ENCODE measurements around the gene FLNA. TPM values are rescaled to one million over a fixed set of nuclear protein-coding genes. Genes with fewer than 3 reads are reported as not detected.

The FLNA gene
- total RNA-seq, 2 experiments from 2014 or later = 1,012 to 1,022 TPM

GRCh38 chrX:154367474-154368308 is 6.7 kb downstream of the FLNA start:
- Histone ChIP-seq H3K36me3 (ENCODE audit: insufficient read depth, low read length) (peaks cover 53% of the 10 kb centered on the region), H3K27ac (ENCODE audit: low read depth in 1 of 2, low read length in 2 of 2) (peak overlapping the region; percentile 93 to 96), H3K4me1 (ENCODE audit: insufficient read depth, low read length) (peaks cover 67% of the 10 kb centered on the region), H3K4me3 (ENCODE audit: low read length) (peak overlapping the region; percentile 77), H3K27me3 (ENCODE audit: control insufficient read depth in 1 of 2, insufficient read depth in 2 of 2, low read length in 2 of 2) (no peaks in the 10 kb centered on the region), H3K9me3 (ENCODE audit: control insufficient read depth in 1 of 2, insufficient read depth in 1 of 2, low read length in 2 of 2) (no peaks in the 10 kb centered on the region)
- H3K36me3 Mint-ChIP-seq (ENCODE audit: low read depth) = peaks cover 52% of the 10 kb centered on the region
- ChIA-PET POLR2A (interaction anchor here (0.8 to 1.0 kb wide), 2 partner anchors 30 to 441 kb away, joined by 3 to 4 read pairs; no protein-coding TSS in a partner anchor), CTCF (no interaction called here)
- ATAC-seq (ENCODE audit: poor library complexity) (no peak), DNase-seq (no peak)
- H3K9me3 Mint-ChIP-seq = no peaks in the 10 kb centered on the region
- peak overlapping the region; percentile 97 for H3K27ac Mint-ChIP-seq
- peaks cover 14% of the 10 kb centered on the region for H3K4me1 Mint-ChIP-seq (ENCODE audit: low read depth)
- intact Hi-C loops (cut with DNase I, micrococcal nuclease) = no loop called here
- H3K27me3 Mint-ChIP-seq = no peaks in the 10 kb centered on the region
- no peak for TF ChIP-seq CTCF (IDR thresholded peaks at IDR 0.05)
- H3K4me3 Mint-ChIP-seq = peak overlapping the region; percentile 94

- Mint-ChIP-seq H3K9me3 (no peaks in the 10 kb centered on the region), H3K36me3 (ENCODE audit: low read depth) (peaks cover 59% of the 10 kb centered on the region), H3K4me3 (peak overlapping the region; percentile 42), H3K4me1 (ENCODE audit: low read depth) (peaks cover 9% of the 10 kb centered on the region), H3K27ac (peak overlapping the region; percentile 42), H3K27me3 (no peaks in the 10 kb centered on the region)
- no peak overlapping the region for H3K4me3 ChIP-seq (ENCODE audit: low read length)
- ATAC-seq (ENCODE audit: poor library complexity) (no peak), DNase-seq (no peak)
- CTCF ChIA-PET = no interaction called here
- H3K27ac ChIP-seq (ENCODE audit: low read depth in 1 of 2, low read length in 2 of 2) = peak overlapping the region in 1 of 2 donors; percentile 96
- no peaks in the 10 kb centered on the region for H3K9me3 ChIP-seq (ENCODE audit: control insufficient read depth in 1 of 2, insufficient read depth in 1 of 2, low read length in 2 of 2)
- H3K36me3 ChIP-seq (ENCODE audit: insufficient read depth, low read length) = peaks cover 64% of the 10 kb centered on the region
- POLR2A ChIA-PET = interaction anchor here (0.8 kb wide), 1 partner anchor 31 kb away, joined by 3 read pairs; no protein-coding TSS in a partner anchor
- H3K27me3 ChIP-seq (ENCODE audit: control insufficient read depth in 1 of 2, insufficient read depth in 2 of 2, low read length in 2 of 2) = no peaks in the 10 kb centered on the region
- H3K4me1 ChIP-seq (ENCODE audit: insufficient read depth, low read length) = peaks cover 67% of the 10 kb centered on the region
- TF ChIP-seq CTCF (IDR thresholded peaks at IDR 0.05) = no peak
- intact Hi-C loops (cut with DNase I, micrococcal nuclease) = no loop called here
These were observed 7.8 kb downstream of the FLNA start for GRCh38 chrX:154366666-154367055.

- Mint-ChIP-seq H3K4me3 (no peak overlapping the region), H3K4me1 (ENCODE audit: low read depth) (peaks cover 9% of the 10 kb centered on the region), H3K9me3 (no peaks in the 10 kb centered on the region), H3K27ac (peak overlapping the region; percentile 42), H3K27me3 (no peaks in the 10 kb centered on the region), H3K36me3 (ENCODE audit: low read depth) (peaks cover 65% of the 10 kb centered on the region)
- H3K9me3 ChIP-seq (ENCODE audit: control insufficient read depth in 1 of 2, insufficient read depth in 1 of 2, low read length in 2 of 2) = no peaks in the 10 kb centered on the region
- ATAC-seq (ENCODE audit: poor library complexity) (no peak), DNase-seq (no peak)
- no peaks in the 10 kb centered on the region for H3K27me3 ChIP-seq (ENCODE audit: control insufficient read depth in 1 of 2, insufficient read depth in 2 of 2, low read length in 2 of 2)
- TF ChIP-seq CTCF (IDR thresholded peaks at IDR 0.05) = no peak
- peaks cover 69% of the 10 kb centered on the region for H3K36me3 ChIP-seq (ENCODE audit: insufficient read depth, low read length)
- H3K4me1 ChIP-seq (ENCODE audit: insufficient read depth, low read length) = peaks cover 72% of the 10 kb centered on the region
- H3K4me3 ChIP-seq (ENCODE audit: low read length) = no peak overlapping the region
- H3K27ac ChIP-seq (ENCODE audit: low read depth in 1 of 2, low read length in 2 of 2) = no peak overlapping the region
- POLR2A ChIA-PET = interaction anchor here (0.6 to 1.1 kb wide), 2 partner anchors 16 to 46 kb away, joined by 3 to 4 read pairs; no protein-coding TSS in a partner anchor
- intact Hi-C loops (cut with DNase I, micrococcal nuclease) = no loop called here
- CTCF ChIA-PET = no interaction called here
These were observed 8.3 kb downstream of the FLNA start for GRCh38 chrX:154365997-154366665.

All from CD4-positive, alpha-beta T cell (primary cell).